HFFc6 (cell line): ENCODE results near the gene TRPC4AP. TPM values are rescaled to one million over a fixed set of nuclear protein-coding genes. Genes with fewer than 3 reads are reported as not detected.

Experiments
- DNase-seq: peaks from one replicate; pipeline ENCODE4 v3.0.0-alpha.2; 2018
- H3K27ac Mint-ChIP-seq: 2 replicates; pipeline ENCODE4 v1.8.0; 2020; ENCODE audit warnings: mild to moderate bottlenecking, mixed read lengths
- H3K27me3 Mint-ChIP-seq: 2 replicates; pipeline ENCODE4 v1.8.0; 2021; ENCODE audit warnings: mild to moderate bottlenecking, moderate library complexity, mixed read lengths; ENCODE audit not compliant: insufficient read depth
- H3K36me3 Mint-ChIP-seq: 2 replicates; pipeline ENCODE4 v1.8.0; 2021; ENCODE audit warnings: low read depth, mixed read lengths
- H3K4me1 Mint-ChIP-seq: 2 replicates; pipeline ENCODE4 v1.8.0; 2020; ENCODE audit warnings: low read depth, mixed read lengths
- H3K4me3 Mint-ChIP-seq: 2 replicates; pipeline ENCODE4 v1.8.0; 2020; ENCODE audit warnings: mild to moderate bottlenecking, moderate library complexity, mixed read lengths
- H3K9me3 Mint-ChIP-seq: 2 replicates; pipeline ENCODE4 v1.8.0; 2020; ENCODE audit warnings: mild to moderate bottlenecking, mixed read lengths
- CTCF ChIP-seq: fragments of 200-600 bp; sonication (generic); IDR thresholded peaks from 2 replicates; pipeline ENCODE4 v1.5.0; 2021; ENCODE audit warnings: antibody characterized with exemption, mild to moderate bottlenecking
- total RNA-seq, 6 experiments: library from RNA; stranded (reverse); fragmentation: NEBNext Ultra II Directional; extraction: Animal tissue kit (Norgen Biotek cat#: 25700); gene quantifications; 2 replicates in 1 of 6; 3 replicates in 5 of 6; pipeline ENCODE4 v1.2.3, GENCODE V29; 2021

The TRPC4AP gene
- total RNA-seq, 6 experiments from 2014 or later, result 70.7 to 89.8 (median 81.6) TPM

- peaks cover 44% of the 10 kb centered on the region for H3K36me3 Mint-ChIP-seq
- H3K4me3 Mint-ChIP-seq, result no peak overlapping the region
- peak overlapping the region; percentile 73 for H3K27ac Mint-ChIP-seq
Measured at GRCh38 chr20:35049776-35050352, 42.7 kb downstream of the TRPC4AP start.

GRCh38 chr20:35048739-35049138 lies 43.9 kb downstream of the TRPC4AP start:
- H3K4me1 Mint-ChIP-seq, result peaks cover 34% of the 10 kb centered on the region
- no peak overlapping the region for H3K27ac Mint-ChIP-seq
- no peak overlapping the region for H3K4me3 Mint-ChIP-seq
- H3K27me3 Mint-ChIP-seq, result no peaks in the 10 kb centered on the region
- no peaks in the 10 kb centered on the region for H3K9me3 Mint-ChIP-seq
- no peak for DNase-seq
- TF ChIP-seq CTCF, result no peak
- H3K36me3 Mint-ChIP-seq, result peaks cover 35% of the 10 kb centered on the region

More at GRCh38 chr20:35049776-35050352, 42.7 kb downstream of the TRPC4AP start:
- Mint-ChIP-seq H3K4me1 (peaks cover 44% of the 10 kb centered on the region), H3K27me3 (no peaks in the 10 kb centered on the region), H3K9me3 (no peaks in the 10 kb centered on the region)
- TF ChIP-seq CTCF, result peak; percentile 30; the same call in 1 of the 2 replicates
- peak; percentile 72 for DNase-seq

- H3K27ac Mint-ChIP-seq, result no peak overlapping the region
- H3K4me1 Mint-ChIP-seq, result no peaks in the 10 kb centered on the region
- no peaks in the 10 kb centered on the region; the same call in 1 of the 2 replicates for H3K27me3 Mint-ChIP-seq
- no peak for TF ChIP-seq CTCF
- H3K9me3 Mint-ChIP-seq, result no peaks in the 10 kb centered on the region
- peaks cover 9% of the 10 kb centered on the region for H3K36me3 Mint-ChIP-seq
- H3K4me3 Mint-ChIP-seq, result no peak overlapping the region
- DNase-seq, result no peak
Measured at GRCh38 chr20:35042268-35042667, 50.3 kb downstream of the TRPC4AP start.

GRCh38 chr20:35040646-35041045 lies 52.0 kb downstream of the TRPC4AP start:
- no peak for TF ChIP-seq CTCF
- peaks cover 6% of the 10 kb centered on the region; the same call in 1 of the 2 replicates for H3K4me1 Mint-ChIP-seq
- H3K27me3 Mint-ChIP-seq, result no peaks in the 10 kb centered on the region; the same call in 1 of the 2 replicates
- no peak overlapping the region for H3K4me3 Mint-ChIP-seq
- H3K36me3 Mint-ChIP-seq, result peaks cover 7% of the 10 kb centered on the region
- DNase-seq, result no peak
- no peak overlapping the region for H3K27ac Mint-ChIP-seq
- H3K9me3 Mint-ChIP-seq, result no peaks in the 10 kb centered on the region

- Mint-ChIP-seq H3K36me3 (peaks cover 7% of the 10 kb centered on the region), H3K4me3 (no peak overlapping the region), H3K9me3 (no peaks in the 10 kb centered on the region), H3K27me3 (no peaks in the 10 kb centered on the region; the same call in 1 of the 2 replicates), H3K4me1 (peaks cover 6% of the 10 kb centered on the region; the same call in 1 of the 2 replicates), H3K27ac (no peak overlapping the region)
- DNase-seq, result no peak
- no peak for TF ChIP-seq CTCF
Measured at GRCh38 chr20:35039846-35040489, 52.6 kb downstream of the TRPC4AP start.
